C4-2B (cell line): ENCODE data around the gene STARD10.

ENCODE experiments used
- CTCF ChIP-seq: fragments of 450-650 bp; conservative IDR thresholded peaks from 2 replicates; pipeline ENCODE4 v1.5.1; 2017; ENCODE audit warnings: mild to moderate bottlenecking
- ZFX ChIP-seq: fragments of 450-650 bp; IDR thresholded peaks from 2 replicates; pipeline ENCODE4 v1.6.1; 2017

GRCh38 chr11:72732329-72732728 lies 61.5 kb downstream of the STARD10 start:
- TF ChIP-seq CTCF = no peak
- no peak for TF ChIP-seq ZFX
